Measurements from ENCODE around the gene SFSWAP.

GRCh38 chr12:131835616-131836171 is 124.8 kb downstream of the SFSWAP start:
- TF ChIP-seq CTCF (CRISPR knock-in tag; IDR thresholded peaks at IDR 0.05) (no peak), WIZ (CRISPR knock-in tag; IDR thresholded peaks at IDR 0.05) (no peak), ZNF501 (CRISPR knock-in tag; IDR thresholded peaks at IDR 0.05) (no peak), KLF13 (CRISPR knock-in tag; IDR thresholded peaks at IDR 0.05) (no peak), POLR2A (IDR thresholded peaks at IDR 0.05; ENCODE audit: insufficient read depth in 1 of 2, low read depth in 2 of 2, low read length in 2 of 2) (no peak), HMGA1 (CRISPR knock-in tag; conservative IDR thresholded peaks at IDR 0.05) (no peak), ELF1 (CRISPR knock-in tag; IDR thresholded peaks at IDR 0.05) (no peak), MNT (IDR thresholded peaks at IDR 0.05) (no peak), RBAK (CRISPR knock-in tag; IDR thresholded peaks at IDR 0.05) (no peak)
